A172 (cell line): ENCODE results near the gene GALNT1. TPM values are rescaled to one million over a fixed set of nuclear protein-coding genes. Genes with fewer than 3 reads are reported as not detected.
A peak's percentile ranks its signal among the peaks of the same experiment; 100 is the strongest.
"Not testable (repeated sequence)": the region's sequence is repeated elsewhere in the genome, so short reads cannot be mapped to it uniquely, and the experiment has no call there.

Experiments
- DNase-seq: peaks from one replicate; pipeline ENCODE4 v3.0.0-alpha.2; 2015; ENCODE audit warnings: low spot score
- total RNA-seq: library from RNA; depleted of rRNA; stranded (reverse); fragments of >200 nt; shearing (Covaris generic); gene quantifications from 2 replicates; pipeline ENCODE4 v1.2.3, GENCODE V29; 2014; rRNA removed

The GALNT1 gene
- 144 TPM in 2 replicates for total RNA-seq

- no peak for DNase-seq
These were observed at the start of gene GALNT1 for GRCh38 chr18:35581546-35581897. TSS of gene GALNT1 (plus strand) at chr18:35581740. CDS start at chr18:35654663, 72,923 bp downstream.

GRCh38 chr18:35533916-35534405 is 47.6 kb upstream of the GALNT1 start:
- DNase-seq, result no peak

GRCh38 chr18:35535297-35535696 is 46.2 kb upstream of the GALNT1 start:
- no peak for DNase-seq

- DNase-seq, result no peak
These were observed 39.2 kb upstream of the GALNT1 start for GRCh38 chr18:35542356-35542755.

- DNase-seq, result no peak
These were observed 34.4 kb upstream of the GALNT1 start for GRCh38 chr18:35547008-35547605.

- DNase-seq, result no peak
These were observed 32.0 kb upstream of the GALNT1 start for GRCh38 chr18:35549564-35549963.

- DNase-seq, result no peak
These were observed 28.2 kb upstream of the GALNT1 start for GRCh38 chr18:35553300-35553699.

- not testable (repeated sequence) for DNase-seq
These were observed 26.0 kb upstream of the GALNT1 start for GRCh38 chr18:35555538-35555937.

GRCh38 chr18:35559867-35560266 is 21.7 kb upstream of the GALNT1 start:
- DNase-seq, result no peak

- DNase-seq, result no peak
These were observed 16.6 kb upstream of the GALNT1 start for GRCh38 chr18:35564795-35565453.

GRCh38 chr18:35566019-35566418 is 15.5 kb upstream of the GALNT1 start:
- no peak for DNase-seq

GRCh38 chr18:35570182-35570581 is 11.4 kb upstream of the GALNT1 start:
- no peak for DNase-seq

GRCh38 chr18:35571138-35571537 is 10.4 kb upstream of the GALNT1 start:
- DNase-seq, result no peak

GRCh38 chr18:35572644-35573043 is 8.9 kb upstream of the GALNT1 start:
- no peak for DNase-seq

GRCh38 chr18:35573531-35573930 is 8.0 kb upstream of the GALNT1 start:
- no peak for DNase-seq

- DNase-seq, result not testable (repeated sequence)
These were observed 5.2 kb upstream of the GALNT1 start for GRCh38 chr18:35576240-35576845.

GRCh38 chr18:35577045-35577848 is 4.3 kb upstream of the GALNT1 start:
- DNase-seq, result no peak

GRCh38 chr18:35578481-35578880 is 3.1 kb upstream of the GALNT1 start:
- no peak for DNase-seq

- no peak for DNase-seq
These were observed 2.6 kb upstream of the GALNT1 start for GRCh38 chr18:35578936-35579335.

GRCh38 chr18:35580701-35581539 is 620 bp upstream of the GALNT1 start:
- peak; percentile 48 for DNase-seq

GRCh38 chr18:35581898-35582641 is 530 bp downstream of the GALNT1 start:
- DNase-seq, result no peak
